GM12878 (cell line): Measurements from ENCODE around the gene NTM. TPM values are rescaled to one million over a fixed set of nuclear protein-coding genes. Genes with fewer than 3 reads are reported as not detected.

Source experiments
- ATAC-seq: fragments of 200-7000 bp; cut with Tn5 transposase; 3 replicates; pipeline ENCODE4 v1.9.1; 2020; ENCODE audit warnings: mild to moderate bottlenecking, moderate library complexity
- BruUV-seq: library from RNA; stranded (reverse); fragments of 400-500 nt; replicated peaks from 2 replicates; lab custom pipeline; 2021; lab: Mats Ljungman, UMichigan
- CTCF ChIA-PET: fragments of 300-600 bp; sonication (Branson Sonifier 250); formaldehyde crosslinking; extraction: SDS; loops from one replicate; lab custom pipeline; 2021; ENCODE audit warnings: inconsistent platforms; lab: Yijun Ruan, JAX
- POLR2A ChIA-PET: fragments of 350-600 bp; formaldehyde crosslinking; extraction: SDS; loops from one replicate; lab custom pipeline; 2021; ENCODE audit warnings: inconsistent platforms; lab: Charles Lee
- RAD21 ChIA-PET: fragments of 300-600 bp; sonication (Branson Sonifier 250); formaldehyde crosslinking; loops from one replicate; lab custom pipeline; 2023; ENCODE audit warnings: antibody characterized with exemption; ENCODE audit not compliant: unreplicated experiment; lab: Charles Lee
- SMC1A ChIA-PET: fragments of 300-600 bp; sonication (Branson Sonifier 250); formaldehyde crosslinking; loops from one replicate; lab custom pipeline; 2023; ENCODE audit not compliant: unreplicated experiment, uncharacterized antibody; lab: Charles Lee
- DNase-seq: peaks from one replicate; pipeline ENCODE4 v3.0.0-alpha.2; 2011; ENCODE audit warnings: low read depth, low spot score
- FAIRE-seq: peaks from 3 replicates; lab custom pipeline; 2011; peaks lifted over from hg19 to GRCh38; lab: Jason Lieb, UNC
- H2AFZ ChIP-seq: 2 replicates; pipeline ENCODE4 v1.6.0; 2011; ENCODE audit warnings: low read depth, low read length, control low read depth; ENCODE audit not compliant: control insufficient read depth
- H3K27ac ChIP-seq: 2 replicates; pipeline ENCODE4 v1.5.1; 2011; ENCODE audit warnings: control low read depth; ENCODE audit not compliant: control insufficient read depth, insufficient read depth
- H3K27me3 ChIP-seq, 2 experiments: replicated peaks in 1 of 2; 2 replicates each; pipeline versions ENCODE4 v1.6.0 to v1.6.1; 2011; ENCODE audit warnings: low read length in 1 of 2; ENCODE audit not compliant: control insufficient read depth in 2 of 2, insufficient read depth in 2 of 2
- H3K36me3 ChIP-seq, 2 experiments: 2 replicates each; pipeline ENCODE4 v1.5.1; 2011; ENCODE audit warnings: low read length in 1 of 2; ENCODE audit not compliant: control insufficient read depth in 2 of 2, insufficient read depth in 2 of 2
- H3K4me1 ChIP-seq: 2 replicates; pipeline ENCODE4 v1.6.1; 2011; ENCODE audit warnings: mild to moderate bottlenecking, low read length, moderate library complexity, mixed read lengths; ENCODE audit not compliant: control insufficient read depth, insufficient read depth
- H3K4me2 ChIP-seq: 2 replicates; pipeline ENCODE4 v1.6.0; 2011; ENCODE audit warnings: control low read depth; ENCODE audit not compliant: control insufficient read depth, insufficient read depth
- H3K4me3 ChIP-seq: fragments of 200-600 bp; sonication (generic); 2 replicates; pipeline ENCODE4 v1.5.1; 2016
- H3K79me2 ChIP-seq: 2 replicates; pipeline ENCODE4 v1.6.0; 2011; ENCODE audit warnings: low read length; ENCODE audit not compliant: control insufficient read depth, insufficient read depth
- H3K9ac ChIP-seq: 2 replicates; pipeline ENCODE4 v1.8.0; 2011; ENCODE audit warnings: low read length, control low read depth, mixed read lengths; ENCODE audit not compliant: control insufficient read depth, insufficient read depth
- H3K9me3 ChIP-seq: replicated peaks from 3 replicates; pipeline ENCODE4 v1.5.1; 2011; ENCODE audit warnings: mild to moderate bottlenecking, low read length; ENCODE audit not compliant: control insufficient read depth, insufficient read depth
- H4K20me1 ChIP-seq: 2 replicates; pipeline ENCODE4 v1.6.0; 2011; ENCODE audit not compliant: control insufficient read depth, insufficient read depth
- CBX5 ChIP-seq: sonication (generic); IDR thresholded peaks from 2 replicates; pipeline ENCODE4 v1.6.1; 2016; ENCODE audit warnings: low read depth, moderate library complexity, mild to moderate bottlenecking, inconsistent platforms
- ETV6 ChIP-seq, 2 experiments: fragments of 450-650 bp in 1 of 2; IDR thresholded peaks in 1 of 2; conservative IDR thresholded peaks in 1 of 2; 2 replicates each; pipeline ENCODE4 v1.6.1; 2014; ENCODE audit warnings: antibody characterized with exemption in 1 of 2, borderline replicate concordance in 1 of 2, low read depth in 1 of 2, mild to moderate bottlenecking in 1 of 2, moderate library complexity in 1 of 2
- MEF2B ChIP-seq: fragments of 450-650 bp; IDR thresholded peaks from 2 replicates; pipeline ENCODE4 v1.6.1; 2018; ENCODE audit warnings: mild to moderate bottlenecking, moderate library complexity; ENCODE audit not compliant: partially characterized antibody, poor library complexity, severe bottlenecking
- MTA2 ChIP-seq: fragments of 450-650 bp; IDR thresholded peaks from 2 replicates; pipeline ENCODE4 v1.6.1; 2016; ENCODE audit warnings: low read depth, mild to moderate bottlenecking, moderate library complexity
- POU2F2 ChIP-seq: IDR thresholded peaks from 3 replicates; pipeline ENCODE4 v1.6.1; 2011; ENCODE audit warnings: low read depth, mild to moderate bottlenecking, low read length, borderline replicate concordance
- RB1 ChIP-seq: fragments of 450-650 bp; formaldehyde crosslinking; IDR thresholded peaks from 2 replicates; pipeline ENCODE4 v1.6.1; 2017; ENCODE audit warnings: mild to moderate bottlenecking, borderline replicate concordance
- WRNIP1 ChIP-seq: IDR thresholded peaks from 2 replicates; pipeline ENCODE4 v1.6.1; 2011; ENCODE audit warnings: low read depth, low read length, improper control_type of control experiment, borderline replicate concordance
- WGBS: methylation state at CpG from one replicate; pipeline ENCODE4 v1.1.6; 2016; ENCODE audit warnings: low lambda C conversion rate; ENCODE audit not compliant: insufficient replicate concordance, insufficient coverage; ENCODE audit errors: missing lambda C conversion rate; 5-methylcytosine and 5-hydroxymethylcytosine counted together
- in situ Hi-C: fragments of 300-500 bp; cut with MboI; formaldehyde crosslinking; loops from 9 replicates; pipeline ENCODE4 v1.14.3; 2018; ENCODE audit warnings: mixed read lengths
- intact Hi-C: fragments of 100-400 bp; cut with micrococcal nuclease; formaldehyde crosslinking; loops from one replicate; pipeline ENCODE4 v1.14.2; 2022; ENCODE audit not compliant: unreplicated experiment
- polyA plus RNA-seq, 11 experiments: library from polyadenylated mRNA; depleted of rRNA in 4 of 11; unstranded in 6 of 11; stranded (reverse) in 5 of 11; fragments of >200 nt; fragmentation: Nextera tagmentation in 4 of 11; fragmentation: Illumina TruSeq in 1 of 11; extraction: Ambion mirVana in 4 of 11; extraction: Trizol in 1 of 11; gene quantifications; 1 replicate in 1 of 11; 2 replicates in 10 of 11; pipeline versions ENCODE4 v1.2.1 to v1.2.3, GENCODE V29; 2011 to 2016; ENCODE audit warnings: inconsistent platforms in 2 of 11, missing spikeins in 2 of 11, low read depth in 1 of 11
- total RNA-seq, 4 experiments: library from RNA; depleted of rRNA in 3 of 4; stranded (reverse); fragments of >200 nt in 3 of 4; fragmentation: Illumina TruSeq in 1 of 4; extraction: Trizol in 1 of 4; gene quantifications; 2 replicates each; pipeline versions ENCODE4 v1.2.1 to v1.2.3, GENCODE V29; 2013 to 2021
- TF ChIP-seq, protein P1 (sequence below): fragments of 450-650 bp; IDR thresholded peaks from 2 replicates; pipeline ENCODE4 v1.6.1; 2017; ENCODE audit warnings: mild to moderate bottlenecking, moderate library complexity

Gene NTM
- total and polyA plus RNA-seq, 10 of the 15 experiments (the other 5 are each of a cell fraction or from before 2014, with no cell fraction given), result not detected

DNA sequence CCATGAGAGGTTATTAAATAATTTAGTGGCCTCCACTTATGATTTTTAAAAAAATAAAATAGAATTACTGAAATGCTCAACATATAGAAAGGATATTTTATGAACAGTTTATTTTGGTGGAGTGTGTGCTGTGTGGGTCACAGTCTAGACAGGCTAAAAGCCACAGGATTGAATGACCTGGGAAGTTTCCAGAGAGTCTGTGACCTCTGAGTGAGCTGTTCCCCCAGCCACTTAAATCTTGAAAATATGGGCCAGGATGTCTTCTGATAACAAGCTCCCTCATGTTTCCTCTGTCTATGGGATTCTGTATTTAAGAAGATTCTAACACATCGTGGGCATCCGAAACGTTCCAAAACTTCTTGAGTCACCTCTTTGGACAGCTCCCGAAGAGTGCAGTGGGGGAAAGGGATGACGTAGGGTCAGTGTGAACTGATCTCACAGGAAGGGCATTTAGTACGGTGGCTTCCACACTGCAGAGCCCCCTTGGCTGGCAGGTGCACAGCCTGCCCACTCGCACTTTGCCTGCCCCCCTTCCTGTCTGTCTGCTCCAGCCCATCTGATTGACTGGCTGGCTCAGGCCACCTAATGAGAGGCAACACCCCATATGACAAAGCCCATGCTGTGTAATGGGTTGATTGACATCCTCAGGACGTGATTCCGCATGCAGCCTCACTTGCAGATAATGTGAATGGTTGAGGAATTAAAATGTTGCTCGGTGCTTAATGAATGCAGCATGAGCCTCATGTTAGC, 97.4 kb downstream of the NTM start:
- no peak for TF ChIP-seq MTA2
- RAD21 ChIA-PET, result no interaction called here
- no peak overlapping the region for H3K4me2 ChIP-seq
- no peak overlapping the region for H2AFZ ChIP-seq
- POLR2A ChIA-PET, result no interaction called here
- no peak overlapping the region for H3K9ac ChIP-seq
- no peak for ATAC-seq
- SMC1A ChIA-PET, result no interaction called here
- H3K27ac ChIP-seq, result no peak overlapping the region
- CTCF ChIA-PET, result no interaction called here
- H4K20me1 ChIP-seq, result no peaks in the 10 kb centered on the region
- intact Hi-C loops, result no loop called here
- peaks cover 3 to 10% of the 10 kb centered on the region in 2 experiments; a peak in 3 of 4 replicates for H3K27me3 ChIP-seq
- no peaks in the 10 kb centered on the region for H3K79me2 ChIP-seq
- no peak for FAIRE-seq
- no peak for DNase-seq
- no peak overlapping the region for H3K4me3 ChIP-seq
- H3K36me3 ChIP-seq, result no peaks in the 10 kb centered on the region
- H3K4me1 ChIP-seq, result no peaks in the 10 kb centered on the region
- WGBS, result 19% methylated on average over 10 of the region's 10 CpGs
- in situ Hi-C loops, result no loop called here
- no peaks in the 10 kb centered on the region for H3K9me3 ChIP-seq
- BruUV-seq, result no TSS peak

DNA sequence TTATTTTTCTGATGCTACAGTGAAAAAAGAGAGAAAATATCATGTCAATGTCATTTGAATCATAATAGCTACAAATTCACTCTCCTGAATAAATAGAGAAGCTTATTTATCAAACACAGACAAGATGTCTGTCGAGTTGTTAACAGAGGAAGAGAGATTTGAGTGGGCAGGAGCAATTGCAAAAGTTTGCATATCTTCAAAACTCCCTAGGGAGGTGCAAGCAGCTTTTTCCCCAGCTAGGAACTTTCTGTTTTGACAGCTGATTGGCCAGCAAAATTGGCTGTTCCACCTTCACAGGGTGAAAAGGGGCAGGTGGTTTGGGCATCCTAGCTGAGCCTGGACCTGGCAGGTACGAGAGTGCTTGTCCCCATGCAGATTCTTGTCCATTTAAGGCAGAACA, 98.2 kb downstream of the NTM start:
- ChIA-PET CTCF (no interaction called here), SMC1A (no interaction called here)

More for the DNA sequence above, 98.2 kb downstream of the NTM start:
- Histone ChIP-seq H3K4me2 (no peak overlapping the region), H2AFZ (no peak overlapping the region), H3K36me3 (no peaks in the 10 kb centered on the region), H3K4me3 (no peak overlapping the region), H3K27ac (no peak overlapping the region), H3K9me3 (no peaks in the 10 kb centered on the region), H3K27me3 (peaks cover 3 to 7% of the 10 kb centered on the region in 2 experiments; a peak in 3 of 4 replicates), H4K20me1 (no peaks in the 10 kb centered on the region), H3K9ac (no peak overlapping the region), H3K4me1 (no peaks in the 10 kb centered on the region), H3K79me2 (no peaks in the 10 kb centered on the region)
- WGBS, result 0% methylated on average over 2 of the region's 2 CpGs
- ATAC-seq, result no peak
- ChIA-PET RAD21 (no interaction called here), POLR2A (no interaction called here)
- FAIRE-seq, result no peak
- TF ChIP-seq, protein P1, sequence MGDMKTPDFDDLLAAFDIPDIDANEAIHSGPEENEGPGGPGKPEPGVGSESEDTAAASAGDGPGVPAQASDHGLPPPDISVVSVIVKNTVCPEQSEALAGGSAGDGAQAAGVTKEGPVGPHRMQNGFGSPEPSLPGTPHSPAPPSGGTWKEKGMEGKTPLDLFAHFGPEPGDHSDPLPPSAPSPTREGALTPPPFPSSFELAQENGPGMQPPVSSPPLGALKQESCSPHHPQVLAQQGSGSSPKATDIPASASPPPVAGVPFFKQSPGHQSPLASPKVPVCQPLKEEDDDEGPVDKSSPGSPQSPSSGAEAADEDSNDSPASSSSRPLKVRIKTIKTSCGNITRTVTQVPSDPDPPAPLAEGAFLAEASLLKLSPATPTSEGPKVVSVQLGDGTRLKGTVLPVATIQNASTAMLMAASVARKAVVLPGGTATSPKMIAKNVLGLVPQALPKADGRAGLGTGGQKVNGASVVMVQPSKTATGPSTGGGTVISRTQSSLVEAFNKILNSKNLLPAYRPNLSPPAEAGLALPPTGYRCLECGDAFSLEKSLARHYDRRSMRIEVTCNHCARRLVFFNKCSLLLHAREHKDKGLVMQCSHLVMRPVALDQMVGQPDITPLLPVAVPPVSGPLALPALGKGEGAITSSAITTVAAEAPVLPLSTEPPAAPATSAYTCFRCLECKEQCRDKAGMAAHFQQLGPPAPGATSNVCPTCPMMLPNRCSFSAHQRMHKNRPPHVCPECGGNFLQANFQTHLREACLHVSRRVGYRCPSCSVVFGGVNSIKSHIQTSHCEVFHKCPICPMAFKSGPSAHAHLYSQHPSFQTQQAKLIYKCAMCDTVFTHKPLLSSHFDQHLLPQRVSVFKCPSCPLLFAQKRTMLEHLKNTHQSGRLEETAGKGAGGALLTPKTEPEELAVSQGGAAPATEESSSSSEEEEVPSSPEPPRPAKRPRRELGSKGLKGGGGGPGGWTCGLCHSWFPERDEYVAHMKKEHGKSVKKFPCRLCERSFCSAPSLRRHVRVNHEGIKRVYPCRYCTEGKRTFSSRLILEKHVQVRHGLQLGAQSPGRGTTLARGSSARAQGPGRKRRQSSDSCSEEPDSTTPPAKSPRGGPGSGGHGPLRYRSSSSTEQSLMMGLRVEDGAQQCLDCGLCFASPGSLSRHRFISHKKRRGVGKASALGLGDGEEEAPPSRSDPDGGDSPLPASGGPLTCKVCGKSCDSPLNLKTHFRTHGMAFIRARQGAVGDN, result no peak
- TF ChIP-seq MEF2B (peak; percentile 57), POU2F2 (peak; percentile 34; the same call in 1 of the 3 replicates), CBX5 (no peak), ETV6 (conservative IDR thresholded peaks at IDR 0.05 in 1 of 2, IDR thresholded peaks at IDR 0.05 in 1 of 2; ENCODE audit: borderline replicate concordance in 1 of 2, low read depth in 1 of 2) (no peak), WRNIP1 (no peak), RB1 (no peak)
- BruUV-seq, result no TSS peak
- in situ Hi-C loops (no loop called here), intact Hi-C loops (no loop called here)
- no peak for DNase-seq
